ENCODE data around the gene C1QTNF5.

Gene C1QTNF5

GRCh38 chr11:119332111-119332765, 8.4 kb downstream of the C1QTNF5 start:
- no peak for TF ChIP-seq Cebpa-rat (IDR thresholded peaks at IDR 0.05)
- Histone ChIP-seq H3K27ac (no peak overlapping the region), H3K9ac (no peak overlapping the region), H3K27me3 (no peaks in the 10 kb centered on the region), H3K36me3 (peaks cover 0 to 17% (median 0%) of the 10 kb centered on the region in 11 experiments; a peak in 4 of 22 replicates), H3K9me3 (replicated peaks in 1 of 11) (no peaks in the 10 kb centered on the region), H3K4me2 (peak overlapping the region in 4 of 11 experiments; percentile 2 to 65 (median 14); a peak in 4 of 22 replicates), H3K4me1 (peaks cover 30 to 48% (median 43%) of the 10 kb centered on the region in 10 experiments), H4K20me1 (peaks cover 0 to 8% (median under 1%) of the 10 kb centered on the region in 11 experiments; a peak in 5 of 22 replicates), H3K4me3 (no peak overlapping the region)

GRCh38 chr11:119330237-119330636, 10.4 kb downstream of the C1QTNF5 start:
- H3K27me3 ChIP-seq, result no peaks in the 10 kb centered on the region
- no peaks in the 10 kb centered on the region for H4K20me1 ChIP-seq
- no peak overlapping the region for H3K27ac ChIP-seq
- peaks cover 10 to 28% (median 25%) of the 10 kb centered on the region in 10 experiments for H3K4me1 ChIP-seq
- TF ChIP-seq Cebpa-rat (IDR thresholded peaks at IDR 0.05), result no peak
- H3K4me3 ChIP-seq, result no peak overlapping the region
- no peaks in the 10 kb centered on the region for H3K9me3 ChIP-seq (replicated peaks in 1 of 11)
- no peak overlapping the region for H3K9ac ChIP-seq
- peak overlapping the region in 5 of 11 experiments; percentile 5 to 26 (median 18); a peak in 3 of 22 replicates for H3K4me2 ChIP-seq
- no peaks in the 10 kb centered on the region for H3K36me3 ChIP-seq

DNA sequence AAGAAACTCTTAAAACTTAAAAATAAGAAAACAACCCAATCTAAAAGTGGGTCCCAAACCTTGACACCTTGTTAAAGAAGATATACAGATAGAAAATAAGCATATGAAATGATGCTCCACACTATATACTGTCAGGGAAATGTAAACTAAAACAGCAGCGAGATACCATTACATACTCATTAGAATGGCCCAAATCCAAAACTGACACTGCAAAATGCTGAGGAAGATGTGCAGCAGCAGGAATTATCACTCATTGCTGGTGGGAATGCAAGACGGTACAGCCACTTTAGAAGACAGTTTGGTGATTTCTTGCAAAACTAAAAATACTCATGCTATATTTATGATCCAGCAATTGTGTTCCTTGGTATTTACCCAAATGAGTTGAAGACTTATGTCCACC, 11.4 kb downstream of the C1QTNF5 start:
- no peak for TF ChIP-seq Cebpa-rat (IDR thresholded peaks at IDR 0.05)
- H3K36me3 ChIP-seq, result no peaks in the 10 kb centered on the region
- no peak overlapping the region for H3K4me3 ChIP-seq
- no peaks in the 10 kb centered on the region for H4K20me1 ChIP-seq
- H3K9me3 ChIP-seq (replicated peaks in 1 of 11), result no peaks in the 10 kb centered on the region
- no peak overlapping the region for H3K9ac ChIP-seq
- no peaks in the 10 kb centered on the region for H3K27me3 ChIP-seq
- H3K4me2 ChIP-seq, result no peak overlapping the region
- H3K4me1 ChIP-seq, result peaks cover 5 to 29% (median 23%) of the 10 kb centered on the region in 10 experiments; a peak in 19 of 20 replicates
- no peak overlapping the region for H3K27ac ChIP-seq

GRCh38 chr11:119324189-119324588, 16.5 kb downstream of the C1QTNF5 start:
- H4K20me1 ChIP-seq, result no peaks in the 10 kb centered on the region
- H3K27ac ChIP-seq, result peak overlapping the region in 4 of 11 experiments; percentile 39 to 64 (median 46); a peak in 8 of 22 replicates
- H3K4me1 ChIP-seq, result peaks cover 34 to 63% (median 57%) of the 10 kb centered on the region in 10 experiments
- H3K4me3 ChIP-seq, result peak overlapping the region in 1 of 10 experiments; percentile 6; a peak in 1 of 20 replicates
- peak overlapping the region in 9 of 11 experiments; percentile 20 to 100 (median 99); a peak in 18 of 22 replicates for H3K4me2 ChIP-seq
- no peaks in the 10 kb centered on the region for H3K27me3 ChIP-seq
- H3K9ac ChIP-seq, result peak overlapping the region in 5 of 11 experiments; percentile 13 to 62 (median 42); a peak in 8 of 22 replicates
- no peaks in the 10 kb centered on the region for H3K9me3 ChIP-seq (replicated peaks in 1 of 11)
- H3K36me3 ChIP-seq, result no peaks in the 10 kb centered on the region
- peak in 2 of 11 experiments; percentile 17 to 79; a peak in 2 of 22 replicates for TF ChIP-seq Cebpa-rat (IDR thresholded peaks at IDR 0.05)

GRCh38 chr11:119323532-119324033, 17.1 kb downstream of the C1QTNF5 start:
- TF ChIP-seq Cebpa-rat (IDR thresholded peaks at IDR 0.05), result no peak
- H4K20me1 ChIP-seq, result no peaks in the 10 kb centered on the region
- H3K36me3 ChIP-seq, result no peaks in the 10 kb centered on the region
- H3K9me3 ChIP-seq (replicated peaks in 1 of 11), result no peaks in the 10 kb centered on the region
- H3K27ac ChIP-seq, result peak overlapping the region in 4 of 11 experiments; percentile 39 to 64 (median 46); a peak in 7 of 22 replicates
- no peaks in the 10 kb centered on the region for H3K27me3 ChIP-seq
- peak overlapping the region in 5 of 11 experiments; percentile 13 to 82 (median 42); a peak in 7 of 22 replicates for H3K9ac ChIP-seq
- peak overlapping the region; percentile 16 to 100 (median 99); a peak in 19 of 22 replicates for H3K4me2 ChIP-seq
- H3K4me3 ChIP-seq, result peak overlapping the region in 2 of 10 experiments; percentile 6 to 20; a peak in 1 of 20 replicates
- H3K4me1 ChIP-seq, result peaks cover 40 to 69% (median 63%) of the 10 kb centered on the region in 10 experiments

GRCh38 chr11:119322921-119323531, 17.7 kb downstream of the C1QTNF5 start:
- Histone ChIP-seq H3K4me3 (no peak overlapping the region), H3K9me3 (replicated peaks in 1 of 11) (no peaks in the 10 kb centered on the region), H4K20me1 (no peaks in the 10 kb centered on the region), H3K4me1 (peaks cover 45 to 75% (median 69%) of the 10 kb centered on the region in 10 experiments), H3K27me3 (peaks cover 0 to 2% (median 0%) of the 10 kb centered on the region in 11 experiments; a peak in 1 of 22 replicates), H3K36me3 (no peaks in the 10 kb centered on the region), H3K27ac (peak overlapping the region in 3 of 11 experiments; percentile 39 to 64 (median 50); a peak in 5 of 22 replicates), H3K4me2 (peak overlapping the region; percentile 95 to 100 (median 99); a peak in 21 of 22 replicates), H3K9ac (peak overlapping the region in 2 of 11 experiments; percentile 28 to 82; a peak in 3 of 22 replicates)
- TF ChIP-seq Cebpa-rat (IDR thresholded peaks at IDR 0.05), result no peak

- Histone ChIP-seq H3K4me1 (peaks cover 52 to 81% (median 75%) of the 10 kb centered on the region in 10 experiments), H3K4me3 (peak overlapping the region in 6 of 10 experiments; percentile 52 to 69 (median 56); a peak in 7 of 20 replicates), H3K9ac (peak overlapping the region in 6 of 11 experiments; percentile 28 to 84 (median 82); a peak in 5 of 22 replicates), H3K4me2 (peak overlapping the region; percentile 95 to 100 (median 99)), H3K36me3 (no peaks in the 10 kb centered on the region), H3K27me3 (peaks cover 0 to 9% (median 0%) of the 10 kb centered on the region in 11 experiments; a peak in 4 of 22 replicates), H3K27ac (peak overlapping the region in 6 of 11 experiments; percentile 82 to 87 (median 85); a peak in 7 of 22 replicates), H4K20me1 (no peaks in the 10 kb centered on the region), H3K9me3 (replicated peaks in 1 of 11) (no peaks in the 10 kb centered on the region)
- 0 out of 22 replicates have a peak, but pooled peaks of 1 of the 11 experiments have one; percentile 31 for TF ChIP-seq Cebpa-rat (IDR thresholded peaks at IDR 0.05)
Observed at GRCh38 chr11:119322360-119322739, 18.3 kb downstream of the C1QTNF5 start.

DNA sequence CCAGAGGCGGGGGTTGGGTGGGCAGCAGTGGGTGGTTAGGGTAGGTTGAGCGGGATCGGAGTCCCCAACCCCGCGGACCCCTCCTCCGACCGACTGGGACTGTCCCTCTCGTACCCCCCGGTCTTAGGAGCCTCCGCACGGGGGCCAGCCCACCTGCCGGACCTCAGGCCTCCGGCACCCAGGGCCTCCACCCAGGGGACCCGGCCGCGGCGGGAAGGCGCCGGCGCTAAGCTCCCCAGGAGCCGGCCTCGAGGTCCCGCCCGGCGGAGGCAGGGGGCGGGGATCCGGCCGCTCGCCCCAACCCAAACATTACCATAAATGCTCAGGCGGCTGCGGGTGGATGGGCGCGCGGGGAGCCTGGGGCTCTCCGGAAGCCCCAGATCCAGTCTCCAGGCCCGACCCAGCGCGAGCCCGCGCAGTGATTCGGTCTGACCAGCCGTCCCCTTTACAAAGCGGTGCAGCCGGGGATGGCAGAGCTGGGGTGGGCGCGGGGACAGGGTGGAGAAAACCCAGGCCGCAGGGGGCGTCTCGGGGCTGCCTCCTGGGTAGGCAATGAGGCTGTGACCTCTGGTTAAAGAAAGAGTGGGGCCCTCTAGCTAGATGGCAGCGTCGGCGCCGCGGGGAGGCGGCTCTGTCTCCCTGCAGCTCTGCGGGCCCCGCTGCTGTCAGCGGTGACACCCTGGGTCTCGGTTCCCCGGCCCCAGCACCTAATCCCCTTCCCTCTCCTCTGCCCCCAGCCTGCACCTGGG, 19.7 kb downstream of the C1QTNF5 start:
- Histone ChIP-seq H3K27ac (peak overlapping the region; percentile 57 to 89 (median 84); a peak in 21 of 22 replicates), H3K4me1 (peaks cover 63 to 89% (median 85%) of the 10 kb centered on the region in 10 experiments), H3K4me3 (peak overlapping the region; percentile 51 to 69 (median 58)), H3K9ac (peak overlapping the region; percentile 77 to 87 (median 82)), H4K20me1 (peaks cover 0 to 9% (median 0%) of the 10 kb centered on the region in 11 experiments; a peak in 5 of 22 replicates), H3K9me3 (replicated peaks in 1 of 11) (no peaks in the 10 kb centered on the region), H3K4me2 (peak overlapping the region; percentile 95 to 100 (median 99)), H3K36me3 (no peaks in the 10 kb centered on the region), H3K27me3 (peaks cover 0 to 22% (median 0%) of the 10 kb centered on the region in 11 experiments; a peak in 8 of 22 replicates)
- no peak for TF ChIP-seq Cebpa-rat (IDR thresholded peaks at IDR 0.05)

All from BLaER1 treated with 17β-estradiol and CSF1 and Interleukin-3, amounts not matched to agents 10 nM and 100 nM (cell line).